GM18511 (cell line): ENCODE results near the gene HMCN1.
"Not testable (repeated sequence)": the region's sequence is repeated elsewhere in the genome, so short reads cannot be mapped to it uniquely, and the experiment has no call there.

ENCODE experiments used
- ATAC-seq: cut with Tn5 transposase; IDR thresholded peaks from one replicate; pipeline ENCODE4 v1.9.1; 2021; ENCODE audit warnings: mild to moderate bottlenecking, moderate library complexity; ENCODE audit not compliant: unreplicated experiment

HMCN1 gene

GRCh38 chr1:185846672-185847444 is 112.7 kb downstream of the HMCN1 start:
- ATAC-seq, result no peak

- no peak for ATAC-seq
These were observed 114.8 kb downstream of the HMCN1 start for GRCh38 chr1:185849014-185849413.

GRCh38 chr1:185850366-185850765 is 116.2 kb downstream of the HMCN1 start:
- ATAC-seq, result no peak

GRCh38 chr1:185853739-185854138 is 119.5 kb downstream of the HMCN1 start:
- ATAC-seq, result no peak

- no peak for ATAC-seq
These were observed 122.3 kb downstream of the HMCN1 start for GRCh38 chr1:185856482-185856881.

GRCh38 chr1:185857442-185857841 is 123.3 kb downstream of the HMCN1 start:
- no peak for ATAC-seq

GRCh38 chr1:185860311-185860710 is 126.1 kb downstream of the HMCN1 start:
- no peak for ATAC-seq

- ATAC-seq, result no peak
These were observed 126.7 kb downstream of the HMCN1 start for GRCh38 chr1:185860859-185861258.

GRCh38 chr1:185861630-185862029 is 127.4 kb downstream of the HMCN1 start:
- no peak for ATAC-seq

- ATAC-seq, result no peak
These were observed 128.0 kb downstream of the HMCN1 start for GRCh38 chr1:185862235-185862634.

- no peak for ATAC-seq
These were observed 130.1 kb downstream of the HMCN1 start for GRCh38 chr1:185864331-185864730.

GRCh38 chr1:185864889-185865517 is 130.8 kb downstream of the HMCN1 start:
- no peak for ATAC-seq

GRCh38 chr1:185869590-185869989 is 135.4 kb downstream of the HMCN1 start:
- ATAC-seq, result no peak

GRCh38 chr1:185871627-185872150 is 137.5 kb downstream of the HMCN1 start:
- no peak for ATAC-seq

GRCh38 chr1:185874246-185874645 is 140.1 kb downstream of the HMCN1 start:
- ATAC-seq, result no peak

- no peak for ATAC-seq
These were observed 146.1 kb downstream of the HMCN1 start for GRCh38 chr1:185880330-185880729.

- ATAC-seq, result no peak
These were observed 146.7 kb downstream of the HMCN1 start for GRCh38 chr1:185880779-185881333.

- ATAC-seq, result no peak
These were observed 151.9 kb downstream of the HMCN1 start for GRCh38 chr1:185886046-185886445.

- ATAC-seq, result no peak
These were observed 152.5 kb downstream of the HMCN1 start for GRCh38 chr1:185886671-185887070.

GRCh38 chr1:185892831-185893403 is 158.7 kb downstream of the HMCN1 start:
- not testable (repeated sequence) for ATAC-seq

- no peak for ATAC-seq
These were observed 160.6 kb downstream of the HMCN1 start for GRCh38 chr1:185894791-185895190.
